HG03159 (cell line): ENCODE results near the gene MMS19.
"Not testable (repeated sequence)": the region's sequence is repeated elsewhere in the genome, so short reads cannot be mapped to it uniquely, and the experiment has no call there.

Experiments used
- ATAC-seq: cut with Tn5 transposase; IDR thresholded peaks from one replicate; pipeline ENCODE4 v1.9.1; 2021; ENCODE audit warnings: mild to moderate bottlenecking, moderate library complexity; ENCODE audit not compliant: unreplicated experiment

The MMS19 gene

DNA sequence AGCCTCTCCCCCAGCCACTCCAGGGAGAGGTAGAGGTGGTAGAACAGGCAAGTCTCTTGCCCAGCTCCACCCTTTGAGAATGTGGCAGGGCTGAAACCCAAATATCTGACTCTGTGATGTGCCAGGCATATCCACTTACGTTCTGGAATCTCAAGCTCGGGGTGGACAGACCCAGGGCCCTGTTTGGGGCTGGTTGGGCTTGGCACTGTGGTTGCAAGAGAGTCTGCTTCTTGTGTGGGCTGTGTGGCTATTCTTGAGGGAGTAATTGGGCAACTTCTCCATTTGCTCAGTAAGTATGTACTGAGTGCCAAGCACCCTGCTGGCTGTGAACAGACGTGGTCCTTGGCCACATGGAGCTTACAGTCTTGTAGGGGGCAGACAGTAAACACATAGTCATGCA, 5.2 kb upstream of the MMS19 start:
- ATAC-seq, result no peak

DNA sequence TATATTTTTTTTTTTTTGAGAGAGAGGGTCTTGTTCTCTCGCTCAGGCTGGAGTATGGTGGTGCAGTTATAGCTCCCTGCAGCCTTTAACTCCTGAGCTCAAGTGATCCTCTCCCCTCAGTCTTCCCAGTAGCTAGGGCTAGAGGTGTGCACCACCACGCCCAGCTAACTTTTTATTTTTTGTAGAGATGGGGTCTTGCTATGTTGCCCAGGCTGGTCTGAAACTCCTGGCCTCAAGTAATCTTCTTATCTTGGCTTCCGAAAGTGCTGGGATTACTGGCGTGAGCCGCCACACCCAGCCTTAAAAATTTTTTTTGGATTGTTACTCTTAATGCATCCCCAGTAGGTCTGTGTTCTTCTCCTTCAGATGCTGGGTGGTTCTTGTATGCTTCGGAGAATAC, 4.7 kb upstream of the MMS19 start:
- no peak for ATAC-seq

- ATAC-seq, result no peak
Measured at GRCh38 chr10:97500297-97500575, 2.0 kb upstream of the MMS19 start.

DNA sequence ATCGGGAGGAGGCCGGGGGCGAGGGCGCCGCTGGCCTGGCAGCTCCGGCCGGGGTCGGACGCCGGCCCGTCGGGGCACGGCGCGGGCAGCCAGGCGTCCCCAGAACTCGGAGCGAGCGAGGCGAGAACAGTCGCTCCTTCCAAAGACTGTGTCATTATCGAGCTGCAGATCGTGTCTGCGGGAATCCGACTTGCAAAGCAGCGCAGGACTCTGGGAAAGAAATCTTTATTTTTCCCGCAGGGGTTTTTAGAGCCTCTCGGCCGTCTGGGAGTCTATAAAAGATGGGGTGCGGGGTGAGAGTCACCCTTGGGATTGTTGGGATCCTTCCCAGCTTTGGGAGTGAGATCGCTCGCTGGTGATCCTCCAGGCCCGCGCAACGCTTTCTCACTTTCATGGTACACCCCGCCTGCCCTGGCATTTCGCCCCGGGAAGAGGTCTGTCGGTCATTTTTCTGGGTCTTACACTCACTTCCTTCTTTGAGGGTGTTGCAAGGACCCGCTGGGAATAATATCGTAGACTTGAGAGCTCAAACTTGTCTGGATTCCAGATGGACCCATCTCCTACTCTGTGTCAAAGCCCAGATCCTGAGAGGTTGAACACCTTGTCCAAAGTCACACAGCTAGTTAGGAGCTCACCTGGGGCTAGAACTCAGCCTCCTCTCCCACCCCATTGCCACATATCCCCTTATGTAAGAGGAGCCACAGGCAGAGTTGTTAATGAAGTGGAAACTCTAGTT, 1.5 kb upstream of the MMS19 start:
- no peak for ATAC-seq

GRCh38 chr10:97498841-97499560, 779 bp upstream of the MMS19 start, which contains the start of gene UBTD1:
TSS of gene UBTD1 (plus strand) at chr10:97498924. CDS start at chr10:97499204, 280 bp downstream.
- peak; percentile 2 for ATAC-seq

DNA sequence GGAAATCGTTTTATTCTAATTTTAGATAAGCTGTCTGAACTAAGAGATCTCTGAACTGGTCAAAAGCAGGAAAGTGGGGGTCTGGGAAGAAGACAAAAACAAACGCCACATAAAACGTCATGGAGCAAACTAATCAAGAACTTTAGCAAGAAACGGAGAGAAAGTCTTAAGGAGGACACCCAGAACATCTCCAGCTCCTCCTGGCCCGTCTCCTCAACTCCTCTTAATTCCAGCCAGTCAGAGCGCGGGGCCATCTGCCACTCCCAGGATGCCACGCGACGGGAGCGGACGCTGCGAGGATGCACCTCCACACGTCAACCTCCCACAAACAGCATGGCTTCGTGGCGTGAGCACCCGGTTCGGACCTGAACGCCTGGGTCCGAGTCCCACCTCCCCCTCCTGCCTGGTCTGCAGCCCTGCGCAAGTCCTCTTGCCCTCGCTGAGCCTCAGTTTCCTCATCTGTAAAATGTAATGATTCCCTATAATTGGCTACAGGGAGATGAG, 598 bp downstream of the MMS19 start:
- ATAC-seq, result no peak

- ATAC-seq, result no peak
Measured at GRCh38 chr10:97494863-97495506, 3.2 kb downstream of the MMS19 start.

DNA sequence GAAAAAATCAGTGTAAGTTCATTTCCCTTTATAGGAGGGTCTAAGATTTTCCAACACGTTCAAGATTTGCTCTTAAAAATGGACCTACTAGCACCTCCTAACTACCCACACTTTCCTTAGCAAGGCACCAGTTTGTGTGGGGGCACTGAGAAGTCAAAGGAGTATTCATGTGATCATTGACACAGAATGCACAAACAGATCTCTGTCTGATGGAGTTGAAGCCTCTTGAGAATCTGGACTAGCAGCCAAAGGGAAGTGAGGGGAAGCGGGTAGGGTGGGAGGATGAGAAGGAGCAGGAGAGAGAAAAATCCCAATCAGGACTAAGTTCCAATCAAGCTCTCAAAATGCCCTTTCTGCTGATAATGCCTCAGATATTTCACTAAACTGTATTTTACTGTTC, 4.1 kb downstream of the MMS19 start:
- ATAC-seq, result no peak

DNA sequence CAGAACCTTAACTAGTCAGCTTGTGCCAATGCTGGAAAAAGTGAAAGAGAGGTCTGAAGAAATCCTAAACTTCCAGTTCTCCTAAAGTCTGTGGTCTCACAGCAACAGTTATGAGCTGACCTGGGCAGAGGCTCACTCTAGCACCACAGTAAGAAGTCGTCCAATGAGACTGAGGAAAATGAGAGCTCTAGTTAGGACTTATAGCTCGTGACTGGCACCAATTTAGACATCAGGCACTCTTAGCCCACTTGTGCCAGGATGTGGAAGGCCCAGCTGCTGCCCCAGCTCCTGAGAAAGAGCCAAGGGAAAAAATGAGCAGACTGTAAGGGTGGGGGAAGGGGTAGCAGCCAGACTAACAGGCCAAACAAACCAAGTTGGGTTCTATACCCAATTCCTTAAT, 7.6 kb downstream of the MMS19 start:
- ATAC-seq, result no peak

- no peak for ATAC-seq
Measured at GRCh38 chr10:97485647-97486281, 12.5 kb downstream of the MMS19 start.

- ATAC-seq, result no peak
Measured at GRCh38 chr10:97483921-97484320, 14.3 kb downstream of the MMS19 start.

DNA sequence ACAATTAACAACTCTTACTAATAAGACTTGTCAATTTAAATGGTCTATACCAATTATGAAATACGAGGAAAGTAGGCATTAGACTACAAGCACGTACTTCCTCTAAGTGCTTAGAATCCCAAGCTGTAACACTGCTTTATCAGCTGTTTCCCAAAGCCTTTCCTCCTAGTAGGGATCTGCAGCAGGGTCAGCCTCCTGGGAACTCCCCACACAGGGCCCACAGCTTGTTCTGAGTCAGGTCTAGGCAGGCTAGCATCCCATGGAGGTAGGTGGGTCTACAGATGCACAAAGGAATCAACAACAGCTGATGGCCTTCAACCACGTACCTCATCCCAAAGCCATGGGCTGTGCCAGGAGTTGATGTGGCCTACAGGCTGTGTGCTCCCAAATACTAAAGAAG, 14.7 kb downstream of the MMS19 start:
- ATAC-seq, result no peak

GRCh38 chr10:97482381-97482780, 15.8 kb downstream of the MMS19 start:
- ATAC-seq, result no peak

DNA sequence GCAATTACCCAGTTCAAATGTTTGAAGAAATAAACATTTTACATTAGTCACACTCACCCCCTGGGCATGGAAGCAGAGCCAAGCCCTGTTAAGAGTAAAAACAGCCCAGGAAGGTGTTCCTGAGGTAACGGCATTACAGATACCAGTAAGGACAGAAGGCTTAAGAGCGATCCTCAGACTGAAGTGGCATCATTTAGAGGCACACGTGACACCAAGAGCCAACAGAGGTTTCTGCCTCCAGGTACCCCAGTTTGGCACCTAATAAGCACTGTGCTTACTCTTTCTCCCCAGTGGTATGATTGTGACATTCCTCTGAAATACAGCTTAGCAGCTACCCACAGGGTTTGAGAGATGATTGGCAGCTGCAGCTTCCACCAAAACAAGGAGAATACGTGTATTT, 17.2 kb downstream of the MMS19 start:
- no peak for ATAC-seq

DNA sequence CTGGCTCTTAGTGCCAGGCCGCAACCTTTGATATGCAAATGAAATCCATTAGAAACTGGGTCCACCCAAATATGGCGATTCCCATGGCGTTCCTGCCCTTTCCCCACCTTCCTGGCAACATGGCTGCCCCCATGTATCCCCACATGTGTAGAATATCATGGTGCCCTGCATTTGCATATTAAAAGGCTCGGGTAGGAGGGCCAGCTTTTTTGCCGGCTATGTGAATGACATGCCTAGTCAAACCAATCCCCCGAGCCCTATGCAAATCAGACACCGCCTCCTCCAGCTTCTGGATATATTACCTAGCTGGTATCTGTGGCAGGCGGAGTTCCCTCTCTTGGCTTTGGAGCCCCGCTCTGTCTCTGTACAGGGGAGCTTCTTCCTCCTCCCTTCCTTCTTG, 18.3 kb downstream of the MMS19 start:
- no peak for ATAC-seq

DNA sequence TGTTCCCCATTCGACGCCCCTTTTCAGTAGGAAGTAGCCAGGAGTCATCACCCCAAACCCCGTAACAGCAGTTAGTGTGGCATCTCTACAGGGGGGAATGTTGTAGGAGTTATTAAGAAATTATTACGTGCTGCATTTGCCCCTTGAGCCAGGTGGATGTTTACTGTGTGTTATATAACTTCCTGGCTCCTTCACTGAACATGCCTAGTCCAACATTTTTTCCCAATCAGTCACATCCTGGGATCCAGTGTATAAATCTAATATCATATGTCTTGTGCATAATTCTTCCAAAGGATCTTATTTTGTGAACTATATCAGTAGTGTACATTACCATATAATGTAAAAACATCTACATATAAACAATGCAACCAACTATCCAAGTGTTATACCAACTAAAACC, 18.8 kb downstream of the MMS19 start:
- ATAC-seq, result not testable (repeated sequence)

DNA sequence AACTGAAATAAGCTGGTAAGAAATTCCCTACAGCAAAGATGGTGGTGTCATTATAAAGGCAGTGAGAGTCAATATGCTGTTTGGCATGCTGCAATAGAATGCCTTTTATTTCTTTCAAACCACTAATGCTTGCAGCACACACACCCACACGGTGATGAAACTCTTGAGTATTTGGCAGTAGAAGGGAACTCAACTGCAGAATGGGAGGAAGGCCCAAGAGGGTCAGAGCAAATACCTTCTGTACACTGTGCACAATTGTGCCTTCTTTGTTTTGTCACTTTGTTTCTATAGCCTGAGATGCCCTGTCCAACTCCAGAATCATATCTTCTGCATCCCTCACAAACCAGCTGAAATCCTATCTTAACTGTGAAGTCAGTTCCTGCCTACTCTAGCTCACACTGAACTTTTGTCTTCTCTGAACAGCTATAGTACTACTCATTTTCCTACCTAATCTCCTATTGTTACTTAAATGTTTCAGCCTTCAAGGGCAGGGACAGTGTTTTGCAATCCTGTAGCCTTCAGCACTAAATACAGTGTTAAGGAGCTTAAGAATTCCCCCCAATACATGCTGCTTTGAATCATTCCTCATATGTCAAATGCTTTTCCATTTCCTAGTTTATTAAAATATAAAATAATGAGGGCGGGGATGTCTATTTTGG, 22.2 kb downstream of the MMS19 start:
- ATAC-seq, result no peak

DNA sequence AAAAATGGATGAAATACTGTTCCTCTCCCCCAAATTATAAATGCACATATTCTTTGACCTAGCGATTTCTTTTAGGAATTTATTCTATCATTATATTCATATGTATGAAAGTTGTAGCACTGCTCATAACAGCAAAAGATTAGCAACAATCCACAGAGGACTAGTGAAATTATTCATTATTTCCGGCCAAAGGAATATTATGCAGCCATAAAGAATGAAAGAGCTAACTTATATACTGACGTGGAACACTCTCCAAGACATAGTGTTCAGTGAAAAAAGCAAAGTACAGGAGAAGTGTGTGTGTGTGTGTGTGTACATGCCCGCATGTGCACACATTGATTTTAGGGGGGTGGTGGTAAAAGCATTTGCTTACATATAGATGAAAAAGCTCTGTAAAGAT, 23.3 kb downstream of the MMS19 start:
- ATAC-seq, result no peak

DNA sequence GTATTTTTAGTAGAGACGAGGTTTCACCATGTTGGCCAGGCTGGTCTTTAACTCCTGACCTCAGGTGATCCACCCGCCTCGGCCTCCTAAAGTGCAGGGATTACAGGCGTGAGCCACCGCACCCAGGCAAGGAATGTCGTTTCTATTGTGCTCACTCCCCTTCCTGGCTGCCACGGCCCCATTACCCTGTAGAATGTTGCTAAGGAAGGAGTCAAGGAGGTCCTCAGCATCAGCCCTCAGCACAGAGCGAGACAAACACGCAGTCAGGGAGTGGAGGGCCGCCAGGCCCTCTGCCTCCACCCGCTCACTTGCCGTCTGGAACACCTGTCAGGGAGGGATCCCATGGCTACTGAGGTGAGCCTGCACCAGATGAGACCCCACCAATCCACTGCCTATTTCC, 29.4 kb downstream of the MMS19 start:
- not testable (repeated sequence) for ATAC-seq

GRCh38 chr10:97468162-97468561, 30.1 kb downstream of the MMS19 start:
- ATAC-seq, result no peak

DNA sequence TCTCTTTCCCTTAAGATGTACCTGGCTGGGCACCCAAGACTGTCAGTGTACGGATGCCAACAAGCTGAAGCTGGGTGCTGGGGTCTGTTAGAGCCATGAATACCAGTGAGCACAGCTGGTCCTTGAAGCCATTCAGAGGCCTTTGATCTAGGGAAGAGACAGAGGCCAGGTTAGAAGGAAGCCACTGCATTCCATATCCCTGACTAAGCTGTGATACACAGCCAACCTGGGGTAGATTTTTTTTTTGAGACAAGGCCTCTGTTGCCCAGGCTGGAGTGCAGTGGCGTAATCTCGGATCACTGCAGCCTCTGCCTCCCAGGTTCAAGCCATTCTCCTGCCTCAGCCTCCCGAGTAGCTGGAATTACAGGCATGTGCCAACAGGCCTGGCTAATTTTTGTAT, 31.5 kb downstream of the MMS19 start:
- no peak for ATAC-seq
